CD8-positive, alpha-beta memory T cell (primary cell): Measurements from ENCODE around the gene MEOX2. TPM values are rescaled to one million over a fixed set of nuclear protein-coding genes. Genes with fewer than 3 reads are reported as not detected.

Source experiments
- CTCF ChIA-PET: fragments of 350-600 bp; sonication (Branson Sonifier 250); formaldehyde crosslinking; loops from one replicate; lab custom pipeline; 2021; ENCODE audit warnings: antibody characterized with exemption; lab: Charles Lee
- POLR2A ChIA-PET: fragments of 350-600 bp; sonication (Branson Sonifier 250); formaldehyde crosslinking; loops from one replicate; lab custom pipeline; 2021; ENCODE audit warnings: antibody characterized with exemption; lab: Charles Lee
- DNase-seq, 5 donors: peaks; one replicate each; pipeline versions ENCODE4 v3.0.0 to v3.0.0-alpha.2; 2020 to 2022; ENCODE audit warnings: mixed read lengths in 1 of 5
- H3K27ac ChIP-seq: one replicate; pipeline ENCODE4 v1.7.0; 2013; ENCODE audit warnings: low read depth, mild to moderate bottlenecking, low read length, moderate library complexity
- H3K27me3 ChIP-seq: 2 replicates; pipeline ENCODE4 v1.7.0; 2013; ENCODE audit warnings: low read length, mild to moderate bottlenecking; ENCODE audit not compliant: insufficient read depth, poor library complexity, severe bottlenecking
- H3K36me3 ChIP-seq: 2 replicates; pipeline ENCODE4 v1.7.0; 2013; ENCODE audit warnings: mild to moderate bottlenecking, low read length, moderate library complexity; ENCODE audit not compliant: insufficient read depth
- H3K4me1 ChIP-seq: 2 replicates; pipeline ENCODE4 v1.7.0; 2013; ENCODE audit warnings: mild to moderate bottlenecking, low read length, moderate library complexity; ENCODE audit not compliant: insufficient read depth
- H3K4me3 ChIP-seq: 2 replicates; pipeline ENCODE4 v1.7.0; 2013; ENCODE audit warnings: mild to moderate bottlenecking, low read length
- H3K9me3 ChIP-seq: 2 replicates; pipeline ENCODE4 v1.7.0; 2013; ENCODE audit warnings: mild to moderate bottlenecking, low read length
- H3K27ac Mint-ChIP-seq, 8 donors: one replicate each; pipeline ENCODE4 v1.8.0; 2020 to 2021; ENCODE audit warnings: mixed read lengths in 8 of 8, mild to moderate bottlenecking in 6 of 8, inconsistent platforms in 3 of 8, moderate library complexity in 3 of 8
- H3K27me3 Mint-ChIP-seq, 2 donors: one replicate each; pipeline ENCODE4 v1.8.0; 2020 to 2021; ENCODE audit warnings: mixed read lengths in 2 of 2, mild to moderate bottlenecking in 1 of 2, moderate library complexity in 1 of 2
- H3K36me3 Mint-ChIP-seq, 3 donors: one replicate each; pipeline ENCODE4 v1.8.0; 2020 to 2021; ENCODE audit warnings: mixed read lengths in 3 of 3, inconsistent platforms in 1 of 3, mild to moderate bottlenecking in 1 of 3
- H3K4me1 Mint-ChIP-seq, 3 donors: one replicate each; pipeline ENCODE4 v1.8.0; 2020 to 2021; ENCODE audit warnings: mixed read lengths in 3 of 3, inconsistent platforms in 1 of 3, mild to moderate bottlenecking in 1 of 3
- H3K4me3 Mint-ChIP-seq, 7 donors: one replicate each; pipeline ENCODE4 v1.8.0; 2020 to 2021; ENCODE audit warnings: mixed read lengths in 7 of 7, mild to moderate bottlenecking in 6 of 7, moderate library complexity in 4 of 7, inconsistent platforms in 2 of 7
- H3K9me3 Mint-ChIP-seq, 5 donors: one replicate each; pipeline ENCODE4 v1.8.0; 2020 to 2022; ENCODE audit warnings: mixed read lengths in 5 of 5, mild to moderate bottlenecking in 3 of 5, moderate library complexity in 2 of 5, inconsistent platforms in 1 of 5
- polyA plus RNA-seq: library from polyadenylated mRNA; unstranded; fragments of 300-500 nt; fragmentation: Illumina TruSeq; gene quantifications from one replicate; pipeline ENCODE4 v1.2.3, GENCODE V29; 2021
- total RNA-seq, 2 experiments: library from RNA; stranded (reverse); gene quantifications; one replicate each; pipeline ENCODE4 v1.2.3, GENCODE V29; 2021

Gene MEOX2
- total and polyA plus RNA-seq, 3 experiments from 2014 or later = not detected

- ChIA-PET CTCF (no interaction called here), POLR2A (no interaction called here)
- Histone ChIP-seq H3K36me3 (no peaks in the 10 kb centered on the region), H3K4me3 (no peak overlapping the region), H3K4me1 (no peaks in the 10 kb centered on the region), H3K9me3 (no peaks in the 10 kb centered on the region), H3K27ac (no peak overlapping the region), H3K27me3 (no peaks in the 10 kb centered on the region)
- Mint-ChIP-seq H3K4me1 (no peaks in the 10 kb centered on the region), H3K27ac (no peak overlapping the region), H3K9me3 (peaks cover 0 to 20% (median 4%) of the 10 kb centered on the region in 5 donors), H3K36me3 (no peaks in the 10 kb centered on the region), H3K4me3 (no peak overlapping the region), H3K27me3 (no peaks in the 10 kb centered on the region)
- DNase-seq = no peak
Measured at GRCh38 chr7:15606561-15606960, 79.9 kb downstream of the MEOX2 start.

- H3K4me1 ChIP-seq = no peaks in the 10 kb centered on the region
- Mint-ChIP-seq H3K4me3 (no peak overlapping the region), H3K27me3 (no peaks in the 10 kb centered on the region), H3K27ac (no peak overlapping the region), H3K36me3 (no peaks in the 10 kb centered on the region), H3K4me1 (no peaks in the 10 kb centered on the region), H3K9me3 (peaks cover 0 to 10% (median 4%) of the 10 kb centered on the region in 5 donors)
- no peaks in the 10 kb centered on the region for H3K9me3 ChIP-seq
- no peak for DNase-seq
- H3K27ac ChIP-seq = no peak overlapping the region
- H3K4me3 ChIP-seq = no peak overlapping the region
- ChIA-PET POLR2A (no interaction called here), CTCF (no interaction called here)
- no peaks in the 10 kb centered on the region for H3K36me3 ChIP-seq
- no peaks in the 10 kb centered on the region for H3K27me3 ChIP-seq
Measured at GRCh38 chr7:15604166-15604565, 82.3 kb downstream of the MEOX2 start.

GRCh38 chr7:15603124-15603523, 83.4 kb downstream of the MEOX2 start:
- H3K4me3 Mint-ChIP-seq = no peak overlapping the region
- H3K27me3 Mint-ChIP-seq = no peaks in the 10 kb centered on the region
- Histone ChIP-seq H3K27ac (no peak overlapping the region), H3K4me3 (no peak overlapping the region), H3K36me3 (no peaks in the 10 kb centered on the region), H3K27me3 (no peaks in the 10 kb centered on the region), H3K4me1 (no peaks in the 10 kb centered on the region), H3K9me3 (no peaks in the 10 kb centered on the region)
- DNase-seq = no peak
- ChIA-PET CTCF (no interaction called here), POLR2A (no interaction called here)
- no peaks in the 10 kb centered on the region for H3K36me3 Mint-ChIP-seq
- H3K9me3 Mint-ChIP-seq = peaks cover 0 to 7% (median 4%) of the 10 kb centered on the region in 5 donors
- no peaks in the 10 kb centered on the region for H3K4me1 Mint-ChIP-seq
- H3K27ac Mint-ChIP-seq = no peak overlapping the region

GRCh38 chr7:15602236-15602635, 84.2 kb downstream of the MEOX2 start:
- Histone ChIP-seq H3K36me3 (no peaks in the 10 kb centered on the region), H3K9me3 (no peaks in the 10 kb centered on the region), H3K4me3 (no peak overlapping the region), H3K4me1 (no peaks in the 10 kb centered on the region), H3K27ac (no peak overlapping the region), H3K27me3 (no peaks in the 10 kb centered on the region)
- no peaks in the 10 kb centered on the region for H3K4me1 Mint-ChIP-seq
- H3K4me3 Mint-ChIP-seq = no peak overlapping the region
- H3K27ac Mint-ChIP-seq = no peak overlapping the region
- no peak for DNase-seq
- ChIA-PET POLR2A (no interaction called here), CTCF (no interaction called here)
- H3K9me3 Mint-ChIP-seq = peaks cover 0 to 12% (median 4%) of the 10 kb centered on the region in 5 donors
- no peaks in the 10 kb centered on the region for H3K36me3 Mint-ChIP-seq
- no peaks in the 10 kb centered on the region for H3K27me3 Mint-ChIP-seq

- ChIA-PET POLR2A (no interaction called here), CTCF (no interaction called here)
- no peak for DNase-seq
- Histone ChIP-seq H3K4me1 (no peaks in the 10 kb centered on the region), H3K4me3 (no peak overlapping the region), H3K9me3 (no peaks in the 10 kb centered on the region), H3K27me3 (no peaks in the 10 kb centered on the region), H3K27ac (no peak overlapping the region), H3K36me3 (no peaks in the 10 kb centered on the region)
- peaks cover 0 to 16% (median 3%) of the 10 kb centered on the region in 5 donors for H3K9me3 Mint-ChIP-seq
- H3K27me3 Mint-ChIP-seq = no peaks in the 10 kb centered on the region
- no peak overlapping the region for H3K4me3 Mint-ChIP-seq
- no peak overlapping the region for H3K27ac Mint-ChIP-seq
- H3K4me1 Mint-ChIP-seq = no peaks in the 10 kb centered on the region
- H3K36me3 Mint-ChIP-seq = no peaks in the 10 kb centered on the region
Measured at GRCh38 chr7:15601175-15601574, 85.3 kb downstream of the MEOX2 start.

GRCh38 chr7:15600298-15600697, 86.2 kb downstream of the MEOX2 start:
- POLR2A ChIA-PET = no interaction called here
- H3K36me3 ChIP-seq = no peaks in the 10 kb centered on the region
- Mint-ChIP-seq H3K4me1 (no peaks in the 10 kb centered on the region), H3K4me3 (no peak overlapping the region), H3K9me3 (peaks cover 0 to 16% (median 3%) of the 10 kb centered on the region in 5 donors), H3K27ac (no peak overlapping the region), H3K36me3 (no peaks in the 10 kb centered on the region), H3K27me3 (no peaks in the 10 kb centered on the region)
- no peak overlapping the region for H3K27ac ChIP-seq
- H3K4me3 ChIP-seq = no peak overlapping the region
- DNase-seq = no peak
- no peaks in the 10 kb centered on the region for H3K27me3 ChIP-seq
- H3K4me1 ChIP-seq = no peaks in the 10 kb centered on the region
- CTCF ChIA-PET = no interaction called here
- no peaks in the 10 kb centered on the region for H3K9me3 ChIP-seq

GRCh38 chr7:15594461-15594860, 92.0 kb downstream of the MEOX2 start:
- H3K36me3 Mint-ChIP-seq = no peaks in the 10 kb centered on the region
- H3K27ac Mint-ChIP-seq = no peak overlapping the region
- CTCF ChIA-PET = no interaction called here
- POLR2A ChIA-PET = no interaction called here
- no peak for DNase-seq
- peaks cover 0 to 21% (median 3%) of the 10 kb centered on the region in 5 donors for H3K9me3 Mint-ChIP-seq
- H3K4me1 Mint-ChIP-seq = no peaks in the 10 kb centered on the region
- H3K4me3 Mint-ChIP-seq = no peak overlapping the region
- Histone ChIP-seq H3K27me3 (no peaks in the 10 kb centered on the region), H3K9me3 (no peaks in the 10 kb centered on the region), H3K4me3 (no peak overlapping the region), H3K27ac (no peak overlapping the region), H3K4me1 (no peaks in the 10 kb centered on the region), H3K36me3 (no peaks in the 10 kb centered on the region)
- no peaks in the 10 kb centered on the region for H3K27me3 Mint-ChIP-seq

GRCh38 chr7:15593382-15593781, 93.1 kb downstream of the MEOX2 start:
- Mint-ChIP-seq H3K4me1 (no peaks in the 10 kb centered on the region), H3K27ac (no peak overlapping the region), H3K9me3 (peaks cover 0 to 21% (median 3%) of the 10 kb centered on the region in 5 donors), H3K27me3 (no peaks in the 10 kb centered on the region), H3K4me3 (no peak overlapping the region), H3K36me3 (no peaks in the 10 kb centered on the region)
- no peak overlapping the region for H3K4me3 ChIP-seq
- H3K9me3 ChIP-seq = no peaks in the 10 kb centered on the region
- H3K4me1 ChIP-seq = no peaks in the 10 kb centered on the region
- DNase-seq = no peak
- H3K36me3 ChIP-seq = no peaks in the 10 kb centered on the region
- no peaks in the 10 kb centered on the region for H3K27me3 ChIP-seq
- POLR2A ChIA-PET = no interaction called here
- H3K27ac ChIP-seq = no peak overlapping the region
- CTCF ChIA-PET = no interaction called here

GRCh38 chr7:15586266-15586665, 100.2 kb downstream of the MEOX2 start:
- no peak for DNase-seq
- H3K4me3 Mint-ChIP-seq = no peak overlapping the region
- POLR2A ChIA-PET = no interaction called here

More at GRCh38 chr7:15586266-15586665, 100.2 kb downstream of the MEOX2 start:
- Histone ChIP-seq H3K36me3 (no peaks in the 10 kb centered on the region), H3K27ac (no peak overlapping the region), H3K27me3 (no peaks in the 10 kb centered on the region), H3K4me3 (no peak overlapping the region), H3K9me3 (no peaks in the 10 kb centered on the region), H3K4me1 (no peaks in the 10 kb centered on the region)
- H3K27ac Mint-ChIP-seq = no peak overlapping the region
- H3K9me3 Mint-ChIP-seq = peaks cover 3 to 15% (median 5%) of the 10 kb centered on the region in 5 donors
- CTCF ChIA-PET = no interaction called here
- H3K4me1 Mint-ChIP-seq = no peaks in the 10 kb centered on the region
- no peaks in the 10 kb centered on the region for H3K27me3 Mint-ChIP-seq
- H3K36me3 Mint-ChIP-seq = no peaks in the 10 kb centered on the region
